CD14-positive monocyte (primary cell): ENCODE measurements around the gene ARNT2. TPM values are rescaled to one million over a fixed set of nuclear protein-coding genes. Genes with fewer than 3 reads are reported as not detected.

ENCODE experiments used
- polyA plus RNA-seq, 3 donors: library from polyadenylated mRNA; depleted of rRNA in 1 of 3; unstranded in 2 of 3; stranded (reverse) in 1 of 3; fragments of 300-500 nt in 2 of 3; fragments of >200 nt in 1 of 3; fragmentation: Illumina TruSeq in 2 of 3; gene quantifications; 1 replicate in 2 of 3; 2 replicates in 1 of 3; pipeline ENCODE4 v1.2.3, GENCODE V29; 2012 to 2021

Gene ARNT2
- polyA plus RNA-seq, 3 donors: not detected

Other genes with a start within 250 kb of the ARNT2 start
- not detected for gene CTXND1, start 152.2 kb upstream of the ARNT2 start, polyA plus RNA-seq